NCI-H2029 treated with DMSO at 0.1 percent for 48 hours (cell line): Measurements from ENCODE around the gene SCAF8.
A peak's percentile ranks its signal among the peaks of the same experiment; 100 is the strongest.
"Not testable (repeated sequence)": the region's sequence is repeated elsewhere in the genome, so short reads cannot be mapped to it uniquely, and the experiment has no call there.

Source experiments
- DNase-seq: peaks from one replicate; lab custom pipeline; 2025; lab: John Stamatoyannopoulos, UW

Gene SCAF8

GRCh38 chr6:154733183-154733625, at the start of gene SCAF8:
Gene SCAF8, plus strand, starts transcription at chr6:154733416. Its CDS starts 485 bp downstream, at chr6:154733901.
- peak; percentile 44 for DNase-seq

- peak; percentile 7 for DNase-seq
Measured at GRCh38 chr6:154683756-154684523, 49.3 kb upstream of the SCAF8 start.

- no peak for DNase-seq
Measured at GRCh38 chr6:154686162-154686561, 47.1 kb upstream of the SCAF8 start.

- no peak for DNase-seq
Measured at GRCh38 chr6:154689493-154690255, 43.5 kb upstream of the SCAF8 start.

- no peak for DNase-seq
Measured at GRCh38 chr6:154690857-154691256, 42.4 kb upstream of the SCAF8 start.

GRCh38 chr6:154696661-154697060, 36.6 kb upstream of the SCAF8 start:
- DNase-seq = no peak

- no peak for DNase-seq
Measured at GRCh38 chr6:154703124-154703523, 30.1 kb upstream of the SCAF8 start.

- DNase-seq = no peak
Measured at GRCh38 chr6:154705471-154706113, 27.6 kb upstream of the SCAF8 start.

GRCh38 chr6:154706389-154706788, 26.8 kb upstream of the SCAF8 start:
- DNase-seq = no peak

GRCh38 chr6:154709621-154710020, 23.6 kb upstream of the SCAF8 start:
- no peak for DNase-seq

- DNase-seq = no peak
Measured at GRCh38 chr6:154710689-154711088, 22.5 kb upstream of the SCAF8 start.

GRCh38 chr6:154715446-154715845, 17.8 kb upstream of the SCAF8 start:
- DNase-seq = no peak

- not testable (repeated sequence) for DNase-seq
Measured at GRCh38 chr6:154716350-154716749, 16.9 kb upstream of the SCAF8 start.

GRCh38 chr6:154719433-154719832, 13.8 kb upstream of the SCAF8 start:
- no peak for DNase-seq

- no peak for DNase-seq
Measured at GRCh38 chr6:154719854-154720253, 13.4 kb upstream of the SCAF8 start.

GRCh38 chr6:154721460-154721859, 11.8 kb upstream of the SCAF8 start:
- no peak for DNase-seq

- no peak for DNase-seq
Measured at GRCh38 chr6:154726887-154727286, 6.3 kb upstream of the SCAF8 start.

GRCh38 chr6:154731296-154732218, 1.7 kb upstream of the SCAF8 start:
- no peak for DNase-seq

- peak; percentile 52 for DNase-seq
Measured at GRCh38 chr6:154732538-154733182, 556 bp upstream of the SCAF8 start.

GRCh38 chr6:154733626-154734382, 588 bp downstream of the SCAF8 start:
- DNase-seq = peak; percentile 65
